Osteoblast (primary cell): ENCODE measurements around the gene ATP2A3. TPM values are rescaled to one million over a fixed set of nuclear protein-coding genes. Genes with fewer than 3 reads are reported as not detected.

ENCODE experiments used
- DNase-seq: peaks from one replicate; pipeline ENCODE4 v3.0.0; 2011; ENCODE audit warnings: low spot score, mixed read lengths; ENCODE audit not compliant: insufficient read length; ENCODE audit errors: missing footprints
- H2AFZ ChIP-seq: 2 replicates; pipeline ENCODE4 v1.6.0; 2011; ENCODE audit warnings: mild to moderate bottlenecking, low read length
- H3K27ac ChIP-seq: 2 replicates; pipeline ENCODE4 v1.5.1; 2011; ENCODE audit warnings: mild to moderate bottlenecking, low read depth, low read length, moderate library complexity
- H3K27me3 ChIP-seq: 2 replicates; pipeline ENCODE4 v1.6.0; 2012; ENCODE audit warnings: mild to moderate bottlenecking, control low read depth, inconsistent platforms, low read length, moderate library complexity; ENCODE audit not compliant: insufficient read depth
- H3K36me3 ChIP-seq: 2 replicates; pipeline ENCODE4 v1.5.1; 2011; ENCODE audit warnings: mild to moderate bottlenecking, low read length, control low read depth, moderate library complexity; ENCODE audit not compliant: insufficient read depth
- H3K4me1 ChIP-seq: 2 replicates; pipeline ENCODE4 v1.5.1; 2011; ENCODE audit warnings: mild to moderate bottlenecking, low read length, control low read depth, moderate library complexity; ENCODE audit not compliant: insufficient read depth
- H3K4me2 ChIP-seq: 2 replicates; pipeline ENCODE4 v1.6.0; 2011; ENCODE audit warnings: mild to moderate bottlenecking, low read length; ENCODE audit not compliant: insufficient read depth
- H3K4me3 ChIP-seq: fragments of 200-600 bp; sonication (generic); 3 replicates; pipeline ENCODE4 v1.5.1; 2012; ENCODE audit warnings: mild to moderate bottlenecking, low read length, inconsistent platforms; ENCODE audit not compliant: insufficient read depth
- H3K79me2 ChIP-seq: 2 replicates; pipeline ENCODE4 v1.6.0; 2012; ENCODE audit warnings: mild to moderate bottlenecking, low read length, control low read depth, inconsistent platforms; ENCODE audit not compliant: insufficient read depth
- H3K9me3 ChIP-seq: 2 replicates; pipeline ENCODE4 v1.5.1; 2011; ENCODE audit warnings: low read depth, low read length, control low read depth
- H4K20me1 ChIP-seq: 2 replicates; pipeline ENCODE4 v1.6.0; 2012; ENCODE audit warnings: mild to moderate bottlenecking, low read length, control low read depth; ENCODE audit not compliant: insufficient read depth
- total RNA-seq: library from RNA; depleted of rRNA; stranded (reverse); fragments of >200 nt; gene quantifications from 2 replicates; pipeline ENCODE4 v1.2.3, GENCODE V29; 2012
- TF ChIP-seq, protein P1 (sequence below): IDR thresholded peaks from 2 replicates; pipeline ENCODE4 v1.5.1; 2011; ENCODE audit warnings: mild to moderate bottlenecking, low read depth, low read length, moderate library complexity; ENCODE audit errors: extremely low read depth

Gene ATP2A3
- total RNA-seq, 1 donor = 1.4 TPM

DNA sequence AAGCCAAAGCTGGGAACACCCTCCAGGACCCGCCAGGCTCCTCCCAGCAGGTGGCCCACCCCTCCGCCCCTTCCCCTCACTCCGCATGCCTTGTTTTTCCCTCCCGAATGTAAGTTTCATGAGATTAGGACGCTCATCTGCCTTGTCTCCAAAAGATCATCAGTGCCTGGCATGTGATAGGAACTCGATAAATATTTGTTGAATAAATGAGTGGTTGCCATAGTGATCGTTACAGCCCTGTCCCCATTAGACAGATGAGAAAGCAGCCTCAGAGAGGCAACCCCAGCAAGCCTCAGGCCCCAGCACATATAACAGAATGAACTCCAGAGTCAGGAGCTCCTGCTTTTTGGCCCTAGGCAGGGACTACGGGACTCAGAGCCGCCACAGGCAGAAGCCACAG, 76.4 kb downstream of the ATP2A3 start:
- peak overlapping the region; percentile 7 for H2AFZ ChIP-seq
- DNase-seq = no peak
- TF ChIP-seq, protein P1, sequence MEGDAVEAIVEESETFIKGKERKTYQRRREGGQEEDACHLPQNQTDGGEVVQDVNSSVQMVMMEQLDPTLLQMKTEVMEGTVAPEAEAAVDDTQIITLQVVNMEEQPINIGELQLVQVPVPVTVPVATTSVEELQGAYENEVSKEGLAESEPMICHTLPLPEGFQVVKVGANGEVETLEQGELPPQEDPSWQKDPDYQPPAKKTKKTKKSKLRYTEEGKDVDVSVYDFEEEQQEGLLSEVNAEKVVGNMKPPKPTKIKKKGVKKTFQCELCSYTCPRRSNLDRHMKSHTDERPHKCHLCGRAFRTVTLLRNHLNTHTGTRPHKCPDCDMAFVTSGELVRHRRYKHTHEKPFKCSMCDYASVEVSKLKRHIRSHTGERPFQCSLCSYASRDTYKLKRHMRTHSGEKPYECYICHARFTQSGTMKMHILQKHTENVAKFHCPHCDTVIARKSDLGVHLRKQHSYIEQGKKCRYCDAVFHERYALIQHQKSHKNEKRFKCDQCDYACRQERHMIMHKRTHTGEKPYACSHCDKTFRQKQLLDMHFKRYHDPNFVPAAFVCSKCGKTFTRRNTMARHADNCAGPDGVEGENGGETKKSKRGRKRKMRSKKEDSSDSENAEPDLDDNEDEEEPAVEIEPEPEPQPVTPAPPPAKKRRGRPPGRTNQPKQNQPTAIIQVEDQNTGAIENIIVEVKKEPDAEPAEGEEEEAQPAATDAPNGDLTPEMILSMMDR = no peak
- H4K20me1 ChIP-seq = no peaks in the 10 kb centered on the region
- H3K79me2 ChIP-seq = peaks cover 31% of the 10 kb centered on the region
- H3K4me3 ChIP-seq = no peak overlapping the region
- no peaks in the 10 kb centered on the region for H3K9me3 ChIP-seq
- no peaks in the 10 kb centered on the region for H3K27me3 ChIP-seq
- peak overlapping the region; percentile 73 for H3K27ac ChIP-seq
- H3K36me3 ChIP-seq = peaks cover 18% of the 10 kb centered on the region
- H3K4me1 ChIP-seq = peaks cover 50% of the 10 kb centered on the region
- no peak overlapping the region for H3K4me2 ChIP-seq

DNA sequence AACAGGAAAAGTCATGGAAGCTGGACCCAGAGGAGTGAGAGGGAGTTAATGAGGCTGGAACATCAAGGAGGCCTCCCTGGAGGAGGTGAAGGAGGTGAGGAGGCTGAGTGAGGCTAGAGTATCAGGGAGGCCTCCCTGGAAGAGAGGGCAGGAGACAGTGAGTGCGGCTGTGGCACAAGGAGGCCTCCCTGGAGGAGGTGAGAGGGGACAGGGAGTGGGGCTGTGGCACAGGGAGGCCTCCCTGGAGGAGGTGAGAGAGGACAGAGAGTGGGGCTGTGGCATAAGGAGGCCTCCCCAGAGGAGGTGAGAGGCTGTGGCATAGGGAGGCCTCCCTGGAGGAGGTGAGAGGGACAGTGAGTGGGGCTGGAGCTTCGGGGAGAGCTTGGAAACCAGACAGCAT, 76.8 kb downstream of the ATP2A3 start:
- Histone ChIP-seq H3K4me2 (no peak overlapping the region), H3K27ac (peak overlapping the region; percentile 73), H3K4me3 (no peak overlapping the region), H3K4me1 (peaks cover 50% of the 10 kb centered on the region), H3K36me3 (peaks cover 22% of the 10 kb centered on the region), H3K79me2 (peaks cover 31% of the 10 kb centered on the region), H3K9me3 (no peaks in the 10 kb centered on the region), H3K27me3 (no peaks in the 10 kb centered on the region), H2AFZ (no peak overlapping the region), H4K20me1 (no peaks in the 10 kb centered on the region)
- DNase-seq = peak; percentile 84
- TF ChIP-seq, protein P1 = no peak

DNA sequence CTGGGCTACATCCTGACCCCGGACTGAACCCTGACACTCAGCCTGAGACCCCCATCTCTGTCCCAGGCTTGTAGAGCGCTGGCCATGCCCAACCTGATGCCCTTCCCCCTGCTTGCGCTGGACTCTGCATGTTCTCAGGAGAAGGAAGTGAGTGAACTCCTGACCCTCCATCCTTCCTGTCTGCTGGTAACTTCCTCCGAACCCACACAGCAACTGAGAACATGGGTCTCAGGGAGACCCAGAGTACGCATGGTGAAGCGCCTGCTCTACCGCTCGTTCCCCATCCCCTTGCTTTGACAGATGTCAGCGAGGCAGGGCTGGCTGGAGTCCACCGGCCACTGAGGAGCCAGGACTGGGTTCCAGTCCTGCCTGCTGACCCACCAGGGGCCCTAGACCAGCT, 77.5 kb downstream of the ATP2A3 start:
- peaks cover 46% of the 10 kb centered on the region for H3K4me1 ChIP-seq

DNA sequence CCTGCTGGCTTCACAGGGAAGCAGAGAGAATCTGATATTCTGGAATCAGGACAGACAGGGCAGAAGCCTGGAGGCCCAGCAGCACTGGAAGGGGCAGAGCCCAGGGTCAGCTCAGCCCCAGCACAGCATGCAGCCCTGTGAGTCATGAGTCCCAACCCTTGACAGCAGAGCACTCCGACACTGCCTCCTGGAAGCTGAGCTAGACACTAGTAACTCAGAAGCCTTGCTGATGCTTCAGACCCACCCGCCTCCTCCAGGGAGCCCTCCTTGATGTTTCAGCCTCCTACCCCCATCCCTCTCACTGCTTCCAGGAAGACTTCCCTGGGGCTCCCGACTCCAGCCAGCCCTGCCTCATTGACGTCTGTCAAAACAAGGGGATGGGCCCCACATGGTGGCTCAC, 78.3 kb downstream of the ATP2A3 start:
- H3K4me3 ChIP-seq = no peak overlapping the region
- H3K27ac ChIP-seq = peak overlapping the region; percentile 53
- no peak overlapping the region for H2AFZ ChIP-seq
- H3K36me3 ChIP-seq = peaks cover 28% of the 10 kb centered on the region
- peaks cover 38% of the 10 kb centered on the region for H3K4me1 ChIP-seq
- H3K9me3 ChIP-seq = no peaks in the 10 kb centered on the region
- peak; percentile 97 for DNase-seq
- TF ChIP-seq, protein P1 = no peak
- no peak overlapping the region for H3K4me2 ChIP-seq
- no peaks in the 10 kb centered on the region for H3K27me3 ChIP-seq
- H4K20me1 ChIP-seq = no peaks in the 10 kb centered on the region
- H3K79me2 ChIP-seq = peaks cover 31% of the 10 kb centered on the region

More for the DNA sequence above, 77.5 kb downstream of the ATP2A3 start:
- no peak for DNase-seq
- H4K20me1 ChIP-seq = no peaks in the 10 kb centered on the region
- no peaks in the 10 kb centered on the region for H3K9me3 ChIP-seq
- no peak overlapping the region for H2AFZ ChIP-seq
- H3K36me3 ChIP-seq = peaks cover 28% of the 10 kb centered on the region
- no peak overlapping the region for H3K4me2 ChIP-seq
- no peaks in the 10 kb centered on the region for H3K27me3 ChIP-seq
- TF ChIP-seq, protein P1 = no peak
- no peak overlapping the region for H3K27ac ChIP-seq
- H3K4me3 ChIP-seq = no peak overlapping the region
- H3K79me2 ChIP-seq = peaks cover 31% of the 10 kb centered on the region
